HFF-Myc (cell line): Measurements from ENCODE around the gene FAM171A2.

Experiments used
- DNase-seq: peaks from one replicate; pipeline ENCODE4 v3.0.0-alpha.2; 2011; ENCODE audit warnings: low read depth; ENCODE audit errors: extremely low read depth
- H3K4me3 ChIP-seq: replicated peaks from 2 replicates; pipeline ENCODE4 v1.5.1; 2011; ENCODE audit warnings: low read depth, mild to moderate bottlenecking, control low read depth, low read length
- CTCF ChIP-seq: IDR thresholded peaks from 2 replicates; pipeline ENCODE4 v1.5.1; 2012; ENCODE audit warnings: mild to moderate bottlenecking, low read depth, low read length, control low read depth; ENCODE audit errors: missing control alignments

FAM171A2 gene

GRCh38 chr17:44327715-44328449, 35.8 kb downstream of the FAM171A2 start:
- no peak for DNase-seq
- no peak overlapping the region for H3K4me3 ChIP-seq
- no peak for TF ChIP-seq CTCF

GRCh38 chr17:44326861-44327444, 36.7 kb downstream of the FAM171A2 start:
- DNase-seq = peak; percentile 91
- TF ChIP-seq CTCF = no peak
- no peak overlapping the region for H3K4me3 ChIP-seq

GRCh38 chr17:44324571-44325275, 38.9 kb downstream of the FAM171A2 start, which contains the start of gene SLC25A39:
Gene SLC25A39, minus strand, starts transcription at chr17:44324823. Its CDS starts 1,261 bp downstream, at chr17:44323562.
- TF ChIP-seq CTCF = no peak
- peak within 1 kb of the TSS; percentile 98 for H3K4me3 ChIP-seq
- DNase-seq = no peak

- no peak for TF ChIP-seq CTCF
- no peak for DNase-seq
- peak overlapping the region; percentile 98 for H3K4me3 ChIP-seq
Observed at GRCh38 chr17:44324092-44324570, 39.5 kb downstream of the FAM171A2 start.

GRCh38 chr17:44323359-44324091, 40.1 kb downstream of the FAM171A2 start:
- TF ChIP-seq CTCF = no peak
- no peak for DNase-seq
- H3K4me3 ChIP-seq = peak overlapping the region; percentile 98

- no peak for TF ChIP-seq CTCF
Observed at GRCh38 chr17:44322236-44322895, 41.3 kb downstream of the FAM171A2 start.

More at GRCh38 chr17:44322236-44322895, 41.3 kb downstream of the FAM171A2 start:
- H3K4me3 ChIP-seq = no peak overlapping the region
- no peak for DNase-seq
